CD14-positive monocyte (primary cell): ENCODE measurements around the gene HMGB4. TPM values are rescaled to one million over a fixed set of nuclear protein-coding genes. Genes with fewer than 3 reads are reported as not detected.

Experiments used
- DNase-seq, 3 donors: peaks; one replicate each; pipeline ENCODE4 v3.0.0-alpha.2; 2011 to 2022
- H2AFZ ChIP-seq: 2 replicates; pipeline ENCODE4 v1.6.0; 2012; ENCODE audit warnings: mild to moderate bottlenecking, low read depth, low read length, inconsistent platforms; ENCODE audit not compliant: insufficient read depth, poor library complexity, severe bottlenecking
- H3K27ac ChIP-seq, 2 donors: 1 replicate in 1 of 2; 2 replicates in 1 of 2; pipeline ENCODE4 v1.5.1; 2012 to 2013; ENCODE audit warnings: low read length in 2 of 2, control low read depth in 1 of 2, inconsistent platforms in 1 of 2, low read depth in 1 of 2, mild to moderate bottlenecking in 1 of 2
- H3K27me3 ChIP-seq, 2 donors: one replicate each; pipeline versions ENCODE4 v1.6.0 to v1.6.1; 2011 to 2013; ENCODE audit warnings: low read length in 2 of 2; ENCODE audit not compliant: control insufficient read depth in 2 of 2, insufficient read depth in 2 of 2
- H3K36me3 ChIP-seq, 2 donors: replicated peaks in 1 of 2; 1 replicate in 1 of 2; 2 replicates in 1 of 2; pipeline versions ENCODE4 v1.5.1 to v1.6.1; 2012 to 2013; ENCODE audit warnings: low read length in 2 of 2, control low read depth in 1 of 2, inconsistent platforms in 1 of 2, mild to moderate bottlenecking in 1 of 2; ENCODE audit not compliant: insufficient read depth in 2 of 2, control insufficient read depth in 1 of 2
- H3K4me1 ChIP-seq, 2 donors: 1 replicate in 1 of 2; 2 replicates in 1 of 2; pipeline versions ENCODE4 v1.5.1 to v1.6.1; 2012 to 2013; ENCODE audit warnings: low read length in 2 of 2, control low read depth in 1 of 2, inconsistent platforms in 1 of 2, mild to moderate bottlenecking in 1 of 2, moderate library complexity in 1 of 2; ENCODE audit not compliant: insufficient read depth in 2 of 2, control insufficient read depth in 1 of 2
- H3K4me2 ChIP-seq: replicated peaks from 2 replicates; pipeline ENCODE3; 2012; ENCODE audit warnings: low read length, moderate library complexity, mild to moderate bottlenecking; ENCODE audit not compliant: poor library complexity, severe bottlenecking; ENCODE audit errors: extremely low read depth
- H3K4me3 ChIP-seq, 3 experiments: fragments of 200-600 bp in 1 of 3; sonication (generic) in 1 of 3; replicated peaks in 1 of 3; 1 replicate in 2 of 3; 2 replicates in 1 of 3; pipeline ENCODE4 v1.5.1; 2011 to 2013; ENCODE audit warnings: low read length in 3 of 3, mild to moderate bottlenecking in 3 of 3, control low read depth in 2 of 3, low read depth in 2 of 3, inconsistent platforms in 1 of 3, moderate library complexity in 1 of 3
- H3K79me2 ChIP-seq: 2 replicates; pipeline ENCODE4 v1.6.0; 2012; ENCODE audit warnings: mild to moderate bottlenecking, control low read depth, inconsistent platforms, low read length, moderate library complexity; ENCODE audit not compliant: insufficient read depth
- H3K9ac ChIP-seq: 2 replicates; pipeline ENCODE4 v1.6.0; 2017; ENCODE audit warnings: low read length, mild to moderate bottlenecking; ENCODE audit not compliant: insufficient read depth, poor library complexity, severe bottlenecking
- H3K9me3 ChIP-seq, 2 donors: replicated peaks in 1 of 2; 1 replicate in 1 of 2; 2 replicates in 1 of 2; pipeline versions ENCODE4 v1.5.1 to v1.6.1; 2012 to 2013; ENCODE audit warnings: low read length in 2 of 2, control low read depth in 1 of 2; ENCODE audit not compliant: control insufficient read depth in 1 of 2, insufficient read depth in 1 of 2
- H4K20me1 ChIP-seq: 2 replicates; pipeline ENCODE4 v1.6.0; 2012; ENCODE audit warnings: mild to moderate bottlenecking, low read length, control low read depth, moderate library complexity; ENCODE audit not compliant: insufficient read depth
- H3K27ac Mint-ChIP-seq, 7 donors: one replicate each; pipeline ENCODE4 v1.8.0; 2020; ENCODE audit warnings: mild to moderate bottlenecking in 7 of 7, mixed read lengths in 7 of 7, moderate library complexity in 6 of 7, inconsistent platforms in 2 of 7
- H3K27me3 Mint-ChIP-seq, 3 donors: one replicate each; pipeline ENCODE4 v1.8.0; 2021 to 2022; ENCODE audit warnings: low read depth in 3 of 3, mild to moderate bottlenecking in 3 of 3, mixed read lengths in 3 of 3, moderate library complexity in 3 of 3, inconsistent platforms in 1 of 3
- H3K36me3 Mint-ChIP-seq, 2 donors: one replicate each; pipeline ENCODE4 v1.8.0; 2020; ENCODE audit warnings: mixed read lengths in 2 of 2, inconsistent platforms in 1 of 2, mild to moderate bottlenecking in 1 of 2
- H3K4me1 Mint-ChIP-seq: one replicate; pipeline ENCODE4 v1.8.0; 2020; ENCODE audit warnings: mild to moderate bottlenecking, mixed read lengths
- H3K4me3 Mint-ChIP-seq, 2 donors: one replicate each; pipeline ENCODE4 v1.8.0; 2020; ENCODE audit warnings: mild to moderate bottlenecking in 2 of 2, mixed read lengths in 2 of 2, moderate library complexity in 1 of 2
- H3K9me3 Mint-ChIP-seq, 7 donors: one replicate each; pipeline ENCODE4 v1.8.0; 2020 to 2022; ENCODE audit warnings: mixed read lengths in 7 of 7, mild to moderate bottlenecking in 6 of 7, moderate library complexity in 6 of 7, inconsistent platforms in 2 of 7
- CTCF ChIP-seq: fragments of 200-600 bp; IDR thresholded peaks from one replicate; pipeline ENCODE4 v1.8.0; 2022; ENCODE audit warnings: antibody characterized with exemption, mild to moderate bottlenecking
- WGBS: methylation state at CpG from one replicate; pipeline ENCODE4 v1.1.5; 2013; ENCODE audit warnings: missing lambda C conversion rate; ENCODE audit not compliant: insufficient coverage; 5-methylcytosine and 5-hydroxymethylcytosine counted together
- intact Hi-C, 2 donors: fragments of 100-400 bp; cut with micrococcal nuclease; formaldehyde crosslinking; loops; one replicate each; pipeline versions ENCODE4 v1.15.0 to v1.15.1; 2023
- polyA plus RNA-seq, 3 donors: library from polyadenylated mRNA; depleted of rRNA in 1 of 3; unstranded in 2 of 3; stranded (reverse) in 1 of 3; fragments of 300-500 nt in 2 of 3; fragments of >200 nt in 1 of 3; fragmentation: Illumina TruSeq in 2 of 3; gene quantifications; 1 replicate in 2 of 3; 2 replicates in 1 of 3; pipeline ENCODE4 v1.2.3, GENCODE V29; 2012 to 2021

The HMGB4 gene
- polyA plus RNA-seq, 3 donors: not detected

DNA sequence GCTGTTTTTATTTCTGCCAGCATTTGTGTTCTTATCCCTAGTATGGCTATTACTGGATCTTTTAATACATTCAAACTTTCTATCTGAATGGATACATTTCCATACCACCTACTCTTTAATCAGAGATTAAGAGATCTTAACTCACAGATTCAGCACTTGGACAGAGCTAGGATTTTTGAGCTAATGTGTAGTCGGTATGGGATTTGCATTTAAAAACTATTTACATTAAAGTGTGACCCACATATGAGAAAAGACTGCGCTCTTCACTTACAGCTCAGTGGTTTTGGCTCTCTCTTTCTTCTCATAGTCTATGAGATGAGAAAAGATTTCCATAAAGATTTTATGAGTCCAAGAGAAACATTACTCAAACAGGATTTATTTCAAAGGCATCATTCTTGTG, 16.4 kb downstream of the HMGB4 start:
- H3K4me3 Mint-ChIP-seq: no peak overlapping the region
- Histone ChIP-seq H4K20me1 (no peaks in the 10 kb centered on the region), H3K9me3 (no peaks in the 10 kb centered on the region), H3K79me2 (no peaks in the 10 kb centered on the region), H3K4me2 (no peak overlapping the region), H3K27me3 (no peaks in the 10 kb centered on the region), H3K36me3 (no peaks in the 10 kb centered on the region), H3K27ac (no peak overlapping the region), H2AFZ (no peak overlapping the region), H3K9ac (no peak overlapping the region), H3K4me3 (no peak overlapping the region), H3K4me1 (no peaks in the 10 kb centered on the region)
- H3K36me3 Mint-ChIP-seq: no peaks in the 10 kb centered on the region
- H3K4me1 Mint-ChIP-seq: no peaks in the 10 kb centered on the region
- no CpG with 5 or more reads among the region's 2 CpGs for WGBS
- DNase-seq: no peak
- TF ChIP-seq CTCF: no peak
- intact Hi-C loops: no loop called here
- H3K27me3 Mint-ChIP-seq: peaks cover 0 to 8% (median 4%) of the 10 kb centered on the region in 3 donors
- H3K27ac Mint-ChIP-seq: no peak overlapping the region
- H3K9me3 Mint-ChIP-seq: peaks cover 0 to 2% (median 0%) of the 10 kb centered on the region in 7 donors

- Mint-ChIP-seq H3K27ac (no peak overlapping the region), H3K4me1 (no peaks in the 10 kb centered on the region), H3K9me3 (peaks cover 0 to 4% (median 0%) of the 10 kb centered on the region in 7 donors), H3K27me3 (peaks cover 2 to 5% (median 3%) of the 10 kb centered on the region in 3 donors), H3K36me3 (no peaks in the 10 kb centered on the region), H3K4me3 (no peak overlapping the region)
- DNase-seq: no peak
- Histone ChIP-seq H3K4me3 (no peak overlapping the region), H4K20me1 (no peaks in the 10 kb centered on the region), H3K27me3 (peaks cover 0 to 2% of the 10 kb centered on the region in 2 donors), H3K36me3 (no peaks in the 10 kb centered on the region), H2AFZ (no peak overlapping the region), H3K4me2 (no peak overlapping the region), H3K79me2 (no peaks in the 10 kb centered on the region), H3K27ac (no peak overlapping the region), H3K9me3 (no peaks in the 10 kb centered on the region), H3K4me1 (no peaks in the 10 kb centered on the region), H3K9ac (no peak overlapping the region)
- no peak for TF ChIP-seq CTCF
- WGBS: 47% methylated on average over 4 of the region's 5 CpGs
- intact Hi-C loops: no loop called here
These were observed 22.6 kb downstream of the HMGB4 start for GRCh38 chr1:33886496-33886895.
